Duodenal mucosa (tissue), 2 donors: Measurements from ENCODE around the gene STAMBPL1.

ENCODE experiments used
- H3K27ac ChIP-seq: one replicate; pipeline ENCODE4 v1.7.0; 2013; ENCODE audit warnings: low read depth, low read length
- H3K27me3 ChIP-seq, 2 donors: one replicate each; pipeline ENCODE4 v1.7.0; 2013; ENCODE audit warnings: low read length in 2 of 2, control low read depth in 1 of 2; ENCODE audit not compliant: insufficient read depth in 2 of 2, control insufficient read depth in 1 of 2
- H3K36me3 ChIP-seq, 2 donors: one replicate each; pipeline ENCODE4 v1.7.0; 2013; ENCODE audit warnings: low read length in 2 of 2, control low read depth in 1 of 2; ENCODE audit not compliant: insufficient read depth in 2 of 2, control insufficient read depth in 1 of 2
- H3K4me1 ChIP-seq, 2 donors: one replicate each; pipeline ENCODE4 v1.7.0; 2013; ENCODE audit warnings: low read length in 2 of 2, control low read depth in 1 of 2; ENCODE audit not compliant: insufficient read depth in 2 of 2, control insufficient read depth in 1 of 2
- H3K4me3 ChIP-seq, 2 donors: one replicate each; pipeline ENCODE4 v1.7.0; 2013; ENCODE audit warnings: low read length in 2 of 2, low read depth in 1 of 2
- H3K9ac ChIP-seq, 2 donors: one replicate each; pipeline ENCODE4 v1.7.0; 2013; ENCODE audit warnings: low read length in 2 of 2, low read depth in 1 of 2
- H3K9me3 ChIP-seq, 2 donors: one replicate each; pipeline ENCODE4 v1.7.0; 2013; ENCODE audit warnings: low read length in 2 of 2, control low read depth in 1 of 2; ENCODE audit not compliant: control insufficient read depth in 1 of 2

The STAMBPL1 gene

GRCh38 chr10:88961266-88961665, 81.2 kb downstream of the STAMBPL1 start:
- Histone ChIP-seq H3K4me1 (peaks cover 0 to 7% of the 10 kb centered on the region in 2 donors), H3K27me3 (no peaks in the 10 kb centered on the region), H3K36me3 (no peaks in the 10 kb centered on the region), H3K4me3 (no peak overlapping the region), H3K9ac (no peak overlapping the region), H3K27ac (no peak overlapping the region), H3K9me3 (no peaks in the 10 kb centered on the region)

DNA sequence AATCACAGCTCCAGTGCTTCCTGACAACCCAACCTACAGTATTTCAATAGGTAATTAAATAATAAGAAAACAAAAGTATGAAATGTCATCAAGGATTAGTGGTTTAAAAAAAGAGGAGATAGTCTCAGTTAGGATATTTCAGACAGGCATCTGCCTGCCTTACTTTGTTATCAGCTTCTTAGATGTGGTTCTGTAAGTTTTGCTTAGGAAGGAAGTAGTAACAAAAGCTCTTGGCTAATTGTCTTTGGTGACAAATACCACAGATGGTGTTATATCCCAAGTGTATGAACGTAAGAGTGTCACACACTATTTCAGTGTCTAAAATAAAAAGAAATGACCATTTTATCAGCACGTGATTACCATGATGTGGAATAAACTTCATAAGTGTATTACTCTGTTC, 82.3 kb downstream of the STAMBPL1 start:
- Histone ChIP-seq H3K4me3 (no peak overlapping the region), H3K27ac (no peak overlapping the region), H3K27me3 (no peaks in the 10 kb centered on the region), H3K9ac (no peak overlapping the region), H3K9me3 (no peaks in the 10 kb centered on the region), H3K36me3 (no peaks in the 10 kb centered on the region), H3K4me1 (peaks cover 0 to 7% of the 10 kb centered on the region in 2 donors)

- Histone ChIP-seq H3K4me3 (no peak overlapping the region), H3K4me1 (peaks cover 0 to 7% of the 10 kb centered on the region in 2 donors), H3K9ac (no peak overlapping the region), H3K9me3 (no peaks in the 10 kb centered on the region), H3K27me3 (no peaks in the 10 kb centered on the region), H3K27ac (no peak overlapping the region), H3K36me3 (no peaks in the 10 kb centered on the region)
These were observed 83.3 kb downstream of the STAMBPL1 start for GRCh38 chr10:88963318-88963717.

GRCh38 chr10:88964360-88964759, 84.3 kb downstream of the STAMBPL1 start:
- Histone ChIP-seq H3K4me1 (peaks cover 0 to 7% of the 10 kb centered on the region in 2 donors), H3K4me3 (no peak overlapping the region), H3K27me3 (no peaks in the 10 kb centered on the region), H3K9me3 (no peaks in the 10 kb centered on the region), H3K27ac (no peak overlapping the region), H3K36me3 (no peaks in the 10 kb centered on the region), H3K9ac (no peak overlapping the region)

DNA sequence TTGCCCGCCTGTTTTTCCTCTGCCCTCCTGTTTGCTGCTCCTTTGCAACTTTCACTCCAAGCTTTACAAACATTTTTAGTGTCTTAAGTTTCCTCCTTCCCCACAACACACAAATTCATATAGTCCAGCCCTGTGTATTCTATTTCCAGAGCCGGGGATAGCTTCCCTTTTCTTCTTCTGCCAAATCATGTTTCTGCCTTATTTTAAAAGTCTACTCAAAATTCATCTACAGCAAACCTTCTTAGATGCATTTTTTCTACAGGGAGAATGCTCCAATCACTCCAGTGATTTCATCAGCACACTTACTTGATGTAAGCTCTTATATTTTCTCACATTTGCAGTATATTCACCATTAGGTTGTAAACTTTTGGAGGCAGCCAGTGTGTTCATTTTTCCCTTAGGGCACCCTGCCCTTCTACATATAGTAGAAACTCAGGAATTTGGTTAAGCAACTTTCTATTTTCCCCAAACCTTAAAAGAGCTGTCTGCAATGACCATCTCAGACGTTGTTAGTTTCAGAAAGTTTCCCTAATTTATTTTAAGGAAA, 84.9 kb downstream of the STAMBPL1 start:
- H3K4me1 ChIP-seq = peaks cover 0 to 7% of the 10 kb centered on the region in 2 donors
- H3K9ac ChIP-seq = no peak overlapping the region
- no peaks in the 10 kb centered on the region for H3K36me3 ChIP-seq
- H3K9me3 ChIP-seq = no peaks in the 10 kb centered on the region
- H3K27ac ChIP-seq = no peak overlapping the region
- H3K27me3 ChIP-seq = no peaks in the 10 kb centered on the region
- no peak overlapping the region for H3K4me3 ChIP-seq

DNA sequence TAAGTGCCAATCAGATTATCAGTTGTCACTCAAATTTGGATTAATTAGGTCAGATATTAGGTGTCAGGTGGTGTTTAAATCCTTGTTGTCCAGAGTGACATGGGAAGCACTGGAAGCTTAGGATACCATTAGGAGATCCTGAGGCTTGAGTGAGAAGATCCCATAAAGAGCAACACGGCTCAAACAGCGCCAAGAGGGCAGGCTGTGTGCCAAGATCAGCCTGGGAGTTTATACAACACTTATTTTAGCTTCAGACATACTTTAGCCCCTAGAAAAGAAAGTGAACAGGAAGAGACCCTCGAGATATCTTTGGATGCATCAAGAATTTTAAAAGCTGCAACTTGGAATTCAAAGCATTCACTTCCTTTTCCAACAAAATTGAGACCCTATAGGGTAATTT, 86.8 kb downstream of the STAMBPL1 start:
- Histone ChIP-seq H3K27me3 (no peaks in the 10 kb centered on the region), H3K36me3 (no peaks in the 10 kb centered on the region), H3K27ac (no peak overlapping the region), H3K9me3 (no peaks in the 10 kb centered on the region), H3K4me1 (no peaks in the 10 kb centered on the region), H3K9ac (no peak overlapping the region), H3K4me3 (no peak overlapping the region)

GRCh38 chr10:88968391-88968790, 88.3 kb downstream of the STAMBPL1 start:
- H3K36me3 ChIP-seq = no peaks in the 10 kb centered on the region
- H3K4me3 ChIP-seq = no peak overlapping the region
- H3K27me3 ChIP-seq = no peaks in the 10 kb centered on the region
- H3K9ac ChIP-seq = no peak overlapping the region
- no peaks in the 10 kb centered on the region for H3K4me1 ChIP-seq
- H3K9me3 ChIP-seq = no peaks in the 10 kb centered on the region
- H3K27ac ChIP-seq = peak overlapping the region; percentile 4

DNA sequence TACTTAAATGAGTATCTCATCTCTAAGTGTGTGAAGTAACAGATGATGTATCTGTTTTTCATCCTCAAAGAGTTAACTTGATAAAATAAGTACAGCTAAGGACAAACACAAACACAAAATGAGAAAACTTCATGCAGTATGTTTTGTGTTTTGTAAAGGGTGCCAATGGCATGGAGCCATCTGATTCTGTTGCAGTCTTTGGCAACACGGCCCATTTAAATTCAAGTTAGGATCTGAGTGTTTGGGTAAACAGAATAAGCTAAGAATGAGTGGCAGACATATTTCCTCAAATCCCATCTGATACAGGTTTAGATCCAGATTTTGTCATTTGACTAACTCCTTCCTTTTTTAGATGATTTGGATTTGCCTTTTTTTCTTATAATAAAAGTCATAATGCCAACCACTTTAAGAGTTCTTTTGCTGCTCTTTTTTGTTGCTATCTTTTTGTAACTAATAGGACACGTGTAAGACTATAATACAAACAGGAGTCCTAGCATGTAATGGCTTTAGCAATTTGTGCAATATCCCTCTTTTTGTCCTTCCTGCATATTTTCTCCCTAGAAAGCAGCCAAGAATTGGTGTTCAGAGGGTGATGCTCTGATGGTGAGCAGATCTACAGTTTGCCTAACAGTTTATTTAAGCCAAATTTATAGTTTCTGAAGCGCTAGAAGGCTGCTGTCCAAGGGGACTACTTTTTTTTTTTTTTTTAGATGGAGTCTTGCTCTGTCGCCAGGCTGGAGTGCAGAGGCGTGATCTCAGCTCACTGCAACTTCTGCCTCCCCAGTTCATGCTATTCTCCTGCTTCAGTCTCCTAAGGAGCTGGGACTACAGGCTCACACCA, 91.4 kb downstream of the STAMBPL1 start:
- peaks cover 7 to 11% of the 10 kb centered on the region in 2 donors for H3K4me1 ChIP-seq
- no peak overlapping the region for H3K27ac ChIP-seq
- H3K36me3 ChIP-seq = no peaks in the 10 kb centered on the region
- H3K4me3 ChIP-seq = no peak overlapping the region
- H3K9me3 ChIP-seq = no peaks in the 10 kb centered on the region
- H3K9ac ChIP-seq = no peak overlapping the region
- H3K27me3 ChIP-seq = no peaks in the 10 kb centered on the region
